Measurements from ENCODE around the gene SLC4A8.

SLC4A8 gene

DNA sequence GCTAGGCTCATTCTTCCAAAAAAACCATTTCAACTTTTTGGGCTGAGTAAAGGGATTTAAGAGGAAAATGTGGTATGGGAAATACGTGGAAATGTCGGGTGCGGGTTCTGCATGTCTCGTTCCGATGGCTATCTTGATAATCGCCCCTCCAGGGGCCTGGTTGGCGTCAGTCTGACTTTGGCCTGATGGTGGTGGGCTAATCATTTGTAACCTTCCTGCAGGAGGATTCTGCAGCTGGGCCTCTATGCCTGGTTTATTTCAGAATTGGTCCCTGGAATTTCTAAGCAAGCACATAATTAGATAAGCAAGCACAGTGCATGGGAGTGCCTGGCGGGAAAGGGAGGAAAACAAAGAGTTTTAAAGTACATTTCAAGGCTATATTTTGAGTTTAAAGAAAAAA lies 14.8 kb upstream of the SLC4A8 start:
- no peak overlapping the region for H3K4me3 ChIP-seq (replicated peaks; ENCODE audit: low read depth, low read length)
- TF ChIP-seq, protein P1, sequence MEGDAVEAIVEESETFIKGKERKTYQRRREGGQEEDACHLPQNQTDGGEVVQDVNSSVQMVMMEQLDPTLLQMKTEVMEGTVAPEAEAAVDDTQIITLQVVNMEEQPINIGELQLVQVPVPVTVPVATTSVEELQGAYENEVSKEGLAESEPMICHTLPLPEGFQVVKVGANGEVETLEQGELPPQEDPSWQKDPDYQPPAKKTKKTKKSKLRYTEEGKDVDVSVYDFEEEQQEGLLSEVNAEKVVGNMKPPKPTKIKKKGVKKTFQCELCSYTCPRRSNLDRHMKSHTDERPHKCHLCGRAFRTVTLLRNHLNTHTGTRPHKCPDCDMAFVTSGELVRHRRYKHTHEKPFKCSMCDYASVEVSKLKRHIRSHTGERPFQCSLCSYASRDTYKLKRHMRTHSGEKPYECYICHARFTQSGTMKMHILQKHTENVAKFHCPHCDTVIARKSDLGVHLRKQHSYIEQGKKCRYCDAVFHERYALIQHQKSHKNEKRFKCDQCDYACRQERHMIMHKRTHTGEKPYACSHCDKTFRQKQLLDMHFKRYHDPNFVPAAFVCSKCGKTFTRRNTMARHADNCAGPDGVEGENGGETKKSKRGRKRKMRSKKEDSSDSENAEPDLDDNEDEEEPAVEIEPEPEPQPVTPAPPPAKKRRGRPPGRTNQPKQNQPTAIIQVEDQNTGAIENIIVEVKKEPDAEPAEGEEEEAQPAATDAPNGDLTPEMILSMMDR (IDR thresholded peaks at IDR 0.05; ENCODE audit: low read depth, low read length, missing control alignments), result no peak
- DNase-seq (ENCODE audit: extremely low read depth, low read depth), result no peak

DNA sequence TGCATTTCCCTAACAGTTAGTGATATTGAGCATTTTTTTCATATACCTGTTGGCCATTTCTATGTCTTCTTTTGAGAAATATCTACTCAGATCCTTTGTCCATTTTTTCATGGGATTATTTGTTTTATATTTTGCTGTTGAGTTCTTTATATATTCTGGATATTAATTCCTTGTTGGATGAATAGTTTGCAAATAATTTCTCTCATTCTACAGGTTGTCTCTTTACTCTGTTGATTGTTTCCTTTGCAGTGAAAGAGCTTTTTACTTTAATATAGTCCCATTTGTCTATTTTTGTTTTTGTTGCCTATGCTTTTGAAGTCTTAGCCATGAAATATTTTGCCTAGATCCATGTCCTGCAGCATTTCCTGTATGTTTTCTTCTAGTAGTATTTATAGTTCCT lies 11.5 kb upstream of the SLC4A8 start:
- TF ChIP-seq, protein P1 (IDR thresholded peaks at IDR 0.05; ENCODE audit: low read depth, low read length, missing control alignments), result no peak
- no peak overlapping the region for H3K4me3 ChIP-seq (replicated peaks; ENCODE audit: low read depth, low read length)
- DNase-seq (ENCODE audit: extremely low read depth, low read depth), result no peak

DNA sequence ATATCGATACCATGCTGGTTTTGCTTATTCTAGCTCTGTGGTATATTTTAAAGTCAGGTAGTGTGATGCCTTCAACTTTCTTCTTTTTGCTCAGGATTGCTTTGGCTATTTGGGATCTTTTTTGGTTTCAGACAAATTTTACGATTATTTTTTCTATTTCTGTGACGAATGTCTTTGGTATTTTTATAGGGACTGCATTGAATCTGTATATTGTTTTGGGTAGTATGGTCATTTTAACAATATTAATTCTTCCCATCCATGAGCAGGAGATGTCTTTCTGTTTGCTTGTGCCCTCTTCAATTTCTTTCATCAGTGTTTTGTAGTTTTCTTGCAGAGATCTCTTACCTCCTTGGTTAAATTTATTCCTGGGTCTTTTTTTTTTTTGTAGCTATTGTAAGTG lies 10.8 kb upstream of the SLC4A8 start:
- no peak overlapping the region for H3K4me3 ChIP-seq (replicated peaks; ENCODE audit: low read depth, low read length)
- DNase-seq (ENCODE audit: extremely low read depth, low read depth), result no peak
- TF ChIP-seq, protein P1 (IDR thresholded peaks at IDR 0.05; ENCODE audit: low read depth, low read length, missing control alignments), result no peak

DNA sequence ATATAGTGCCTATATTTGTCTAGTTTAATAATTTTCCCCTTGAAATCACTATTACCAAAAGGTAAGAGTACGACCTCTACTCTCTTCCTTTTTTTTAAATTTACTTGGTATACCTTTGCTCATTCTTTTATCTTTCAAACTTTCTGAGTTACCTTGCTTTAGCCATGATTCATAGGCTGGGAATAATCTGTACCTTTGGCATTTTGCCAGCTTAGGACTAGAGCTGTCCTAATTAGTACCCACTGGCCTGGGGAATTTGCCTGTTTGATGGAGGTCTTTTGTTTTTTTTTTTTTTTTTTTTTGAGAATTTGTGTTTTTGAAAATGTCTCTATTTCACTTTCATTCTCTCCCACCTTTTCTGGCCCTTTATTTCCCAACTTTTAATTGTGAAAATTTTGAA lies 8.7 kb upstream of the SLC4A8 start:
- TF ChIP-seq, protein P1 (IDR thresholded peaks at IDR 0.05; ENCODE audit: low read depth, low read length, missing control alignments), result no peak
- DNase-seq (ENCODE audit: extremely low read depth, low read depth), result no peak
- H3K4me3 ChIP-seq (replicated peaks; ENCODE audit: low read depth, low read length), result no peak overlapping the region

DNA sequence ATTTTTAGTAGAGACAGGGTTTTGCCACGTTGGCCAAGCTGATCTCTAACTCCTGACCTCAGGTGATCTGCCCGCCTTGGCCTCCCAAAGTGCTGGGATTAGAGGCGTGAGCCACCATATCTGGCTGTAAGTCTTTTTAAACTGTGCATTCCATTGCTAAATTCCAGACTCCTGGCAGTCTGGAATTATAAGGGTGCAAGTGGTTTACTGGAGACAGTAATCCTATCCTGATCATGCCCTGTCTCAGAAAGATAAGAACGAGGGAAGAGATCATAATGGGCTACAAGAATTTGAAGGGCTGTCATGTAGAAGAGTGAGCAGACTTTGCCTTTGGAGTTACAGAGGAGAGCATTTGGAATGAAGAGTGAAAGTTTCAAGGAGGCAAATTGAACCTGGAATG lies 6.8 kb upstream of the SLC4A8 start:
- TF ChIP-seq, protein P1 (IDR thresholded peaks at IDR 0.05; ENCODE audit: low read depth, low read length, missing control alignments), result no peak
- DNase-seq (ENCODE audit: extremely low read depth, low read depth), result no peak
- no peak overlapping the region for H3K4me3 ChIP-seq (replicated peaks; ENCODE audit: low read depth, low read length)

DNA sequence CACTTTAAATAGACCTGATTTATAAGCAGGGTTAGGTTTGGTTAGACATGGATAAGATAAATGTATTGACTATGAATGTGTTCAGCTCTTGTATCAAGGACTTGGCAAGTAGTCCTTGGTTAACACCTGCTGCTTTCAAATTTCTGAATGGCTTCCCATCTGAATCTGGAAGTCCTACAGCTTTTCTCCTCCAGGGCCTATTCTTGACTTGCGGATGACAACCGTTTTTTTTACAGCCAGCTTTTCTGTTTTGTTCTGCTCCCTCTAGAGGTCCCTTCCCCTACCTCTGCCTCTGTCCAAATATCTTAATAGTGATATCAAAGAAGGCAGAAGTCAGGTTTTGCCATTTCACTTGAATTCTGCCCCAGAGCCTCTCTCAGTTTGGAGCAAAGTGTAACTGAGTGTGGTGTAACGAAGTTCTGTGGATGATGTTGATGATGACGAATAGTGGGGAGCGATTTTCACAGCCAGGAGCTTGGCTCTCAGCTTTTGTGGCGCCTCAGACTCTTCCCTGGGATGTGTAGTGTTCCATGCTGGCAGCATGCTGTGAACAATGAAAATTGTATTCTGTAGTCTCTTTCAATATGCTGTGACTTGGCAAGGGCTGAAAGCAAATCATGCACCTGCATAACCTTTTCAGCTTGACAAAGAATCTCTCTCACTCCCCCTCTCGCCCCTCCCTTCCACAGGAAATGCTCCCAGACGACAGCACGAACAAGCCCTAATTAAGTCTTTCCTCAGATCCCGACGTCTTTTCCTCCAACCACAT lies 5.0 kb upstream of the SLC4A8 start:
- no peak overlapping the region for H3K4me3 ChIP-seq (replicated peaks; ENCODE audit: low read depth, low read length)
- TF ChIP-seq, protein P1 (IDR thresholded peaks at IDR 0.05; ENCODE audit: low read depth, low read length, missing control alignments), result peak; percentile 17
- DNase-seq (ENCODE audit: extremely low read depth, low read depth), result no peak

Data from HFF-Myc (cell line).